WTC11 (cell line): ENCODE measurements around the gene C13orf46. TPM values are rescaled to one million over a fixed set of nuclear protein-coding genes. Genes with fewer than 3 reads are reported as not detected.

ENCODE experiments used
- ATAC-seq: fragments of 200-7000 bp; cut with Tn5 transposase; 2 replicates; pipeline ENCODE4 v1.10.0; 2021; ENCODE audit warnings: mild to moderate bottlenecking, moderate library complexity
- Bru-seq: library from RNA; stranded (reverse); fragments of 400-500 nt; gene quantifications from one replicate; lab custom pipeline; 2021; lab: Mats Ljungman, UMichigan
- CTCF ChIA-PET: fragments of 300-600 bp; sonication (Branson Sonifier 250); formaldehyde crosslinking; loops from one replicate; lab custom pipeline; 2021; ENCODE audit warnings: antibody characterized with exemption; lab: Charles Lee
- POLR2A ChIA-PET: fragments of 350-600 bp; sonication (Branson Sonifier 250); formaldehyde crosslinking; loops from one replicate; lab custom pipeline; 2021; ENCODE audit warnings: antibody characterized with exemption; lab: Charles Lee
- DNase-seq: peaks from one replicate; pipeline ENCODE4 v3.0.0; 2021; ENCODE audit warnings: low spot score
- H3K27ac Mint-ChIP-seq: 2 replicates; pipeline ENCODE4 v1.8.0; 2021; ENCODE audit warnings: mixed read lengths
- H3K27me3 Mint-ChIP-seq: 2 replicates; pipeline ENCODE4 v1.8.0; 2021; ENCODE audit warnings: low read depth, mild to moderate bottlenecking, moderate library complexity, mixed read lengths
- H3K36me3 Mint-ChIP-seq: 2 replicates; pipeline ENCODE4 v1.8.0; 2021; ENCODE audit warnings: mixed read lengths
- H3K4me1 Mint-ChIP-seq: 2 replicates; pipeline ENCODE4 v1.8.0; 2022; ENCODE audit warnings: mixed read lengths
- H3K4me3 Mint-ChIP-seq: 2 replicates; pipeline ENCODE4 v1.8.0; 2021; ENCODE audit warnings: mild to moderate bottlenecking, moderate library complexity, mixed read lengths
- H3K9me3 Mint-ChIP-seq: 2 replicates; pipeline ENCODE4 v1.8.0; 2021; ENCODE audit warnings: mixed read lengths
- ATF1 ChIP-seq: sonication (generic); formaldehyde crosslinking; IDR thresholded peaks from 2 replicates; pipeline ENCODE4 v1.8.1; 2023; ENCODE audit warnings: mild to moderate bottlenecking, moderate library complexity, missing genetic modification reagents
- ETV6 ChIP-seq: sonication (generic); formaldehyde crosslinking; IDR thresholded peaks from 2 replicates; pipeline ENCODE4 v1.8.1; 2022; ENCODE audit warnings: mild to moderate bottlenecking, missing genetic modification reagents
- NR3C1 ChIP-seq: sonication (generic); formaldehyde crosslinking; conservative IDR thresholded peaks from 2 replicates; pipeline ENCODE4 v1.8.1; 2023; ENCODE audit warnings: low read depth, mild to moderate bottlenecking, missing genetic modification reagents
- TEAD4 ChIP-seq: sonication (generic); formaldehyde crosslinking; IDR thresholded peaks from 2 replicates; pipeline ENCODE4 v1.8.0; 2022; ENCODE audit warnings: mild to moderate bottlenecking, missing genetic modification reagents
- ZNF219 ChIP-seq: sonication (generic); formaldehyde crosslinking; IDR thresholded peaks from 2 replicates; pipeline ENCODE4 v1.8.0; 2023; ENCODE audit warnings: missing genetic modification reagents, mild to moderate bottlenecking, borderline replicate concordance
- ZNF396 ChIP-seq: fragments of 250-450 bp; sonication (Bioruptor Pico); IDR thresholded peaks from 2 replicates; pipeline ENCODE4 v1.8.0; 2021; ENCODE audit warnings: mild to moderate bottlenecking, moderate library complexity, borderline replicate concordance
- ZNF423 ChIP-seq: fragments of 250-450 bp; sonication (Bioruptor Pico); IDR thresholded peaks from 2 replicates; pipeline ENCODE4 v2.1.2; 2022; ENCODE audit warnings: mild to moderate bottlenecking, moderate library complexity
- long read RNA-seq, 3 experiments: library from RNA in 1 of 3; library from capped mRNA in 1 of 3; library from polyadenylated mRNA in 1 of 3; unstranded in 2 of 3; stranded (forward) in 1 of 3; transcript quantifications; one replicate each; pipeline ENCODE4 v2.0.0, GENCODE V29; 2021
- total RNA-seq: library from RNA; stranded (reverse); gene quantifications from 3 replicates; pipeline ENCODE4 v1.2.3, GENCODE V29; 2021
- TF ChIP-seq, protein P1 (sequence below): fragments of 250-450 bp; sonication (Bioruptor Pico); IDR thresholded peaks from 2 replicates; pipeline ENCODE4 v1.9.0; 2021; ENCODE audit warnings: mild to moderate bottlenecking, borderline replicate concordance
- TF ChIP-seq, protein P2 (sequence below): sonication (generic); formaldehyde crosslinking; IDR thresholded peaks from 2 replicates; pipeline ENCODE4 v1.8.1; 2022; ENCODE audit warnings: missing genetic modification reagents, borderline replicate concordance
- TF ChIP-seq, protein P3 (sequence below): sonication (generic); formaldehyde crosslinking; IDR thresholded peaks from 2 replicates; pipeline ENCODE4 v1.8.1; 2022; ENCODE audit warnings: mild to moderate bottlenecking, moderate library complexity, missing genetic modification reagents
- TF ChIP-seq, protein P4 (sequence below): sonication (generic); formaldehyde crosslinking; IDR thresholded peaks from 2 replicates; pipeline ENCODE4 v1.8.0; 2023; ENCODE audit warnings: mild to moderate bottlenecking, missing genetic modification reagents
- TF ChIP-seq, protein P5 (sequence below): sonication (generic); formaldehyde crosslinking; IDR thresholded peaks from 2 replicates; pipeline ENCODE4 v1.8.1; 2023; ENCODE audit warnings: mild to moderate bottlenecking, missing genetic modification reagents, moderate library complexity
- TF ChIP-seq, protein P6 (sequence below): sonication (generic); formaldehyde crosslinking; IDR thresholded peaks from 2 replicates; pipeline ENCODE4 v1.8.1; 2023; ENCODE audit warnings: mild to moderate bottlenecking, missing genetic modification reagents, moderate library complexity
- TF ChIP-seq, protein P7 (sequence below): fragments of 250-450 bp; sonication (Bioruptor Pico); IDR thresholded peaks from 2 replicates; pipeline ENCODE4 v1.8.0; 2021; ENCODE audit warnings: mild to moderate bottlenecking

C13orf46 gene
- total RNA-seq: 0.27 to 0.50 TPM (median 0.37 TPM) in 3 replicates
- Bru-seq, nascent RNA: percentile 29 among the genes with signal in this experiment
- long read RNA-seq, experiment 1: 0 reads
- long read RNA-seq, experiment 2: 0 reads
- long read RNA-seq, experiment 3: 0 reads

DNA sequence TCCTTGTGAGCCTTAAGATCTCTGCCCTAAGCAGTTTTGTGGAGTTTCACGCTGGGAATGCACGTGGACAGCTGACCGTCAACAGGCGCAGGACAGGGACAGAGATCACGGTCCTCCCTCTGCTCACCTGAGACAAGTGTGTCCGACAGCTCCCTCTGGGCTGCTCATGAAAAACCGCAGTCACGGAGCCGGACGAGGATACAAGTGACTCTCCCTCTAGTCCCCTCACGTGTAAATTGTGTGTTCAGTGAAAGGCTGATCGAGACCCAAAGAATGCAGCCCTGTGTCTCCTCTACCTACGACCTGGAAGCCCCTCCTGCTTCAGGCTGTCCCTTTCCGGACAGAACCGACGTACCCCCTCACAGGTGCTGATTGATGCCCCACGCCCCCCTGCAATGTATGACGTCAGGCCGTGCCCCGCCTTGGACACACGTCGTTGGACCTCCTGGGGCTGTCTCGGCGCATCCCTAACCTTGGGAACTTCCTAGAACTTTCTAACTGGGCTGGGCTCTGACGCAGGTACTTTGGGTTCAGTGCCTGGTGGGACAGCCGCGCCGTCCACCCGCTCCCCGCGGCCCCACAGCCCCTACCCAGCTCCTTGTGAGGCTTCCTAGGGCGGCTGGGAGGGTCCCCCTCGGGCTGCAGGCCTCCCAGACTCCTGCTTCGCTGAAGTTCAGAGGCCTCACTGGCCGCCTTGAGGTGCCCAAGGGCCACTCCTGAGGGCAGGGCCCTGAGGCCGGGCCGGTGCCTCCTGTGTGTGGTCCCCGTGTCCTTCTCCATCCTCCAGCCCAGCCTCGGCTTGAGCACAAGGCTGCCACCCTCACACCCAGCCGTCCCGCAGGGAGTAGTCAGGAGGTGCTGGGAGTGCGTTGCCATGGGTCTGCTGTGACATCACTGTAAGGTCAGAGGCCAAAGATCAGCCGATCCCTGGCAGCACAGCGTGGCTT lies at the start of gene C13orf46:
C13orf46 (minus strand) TSS at position 859 of the 947 bp plus-strand sequence; CDS start at position 780, 79 bp downstream.
- TF ChIP-seq ZNF423 (CRISPR knock-in tag): no peak
- TF ChIP-seq, protein P1, sequence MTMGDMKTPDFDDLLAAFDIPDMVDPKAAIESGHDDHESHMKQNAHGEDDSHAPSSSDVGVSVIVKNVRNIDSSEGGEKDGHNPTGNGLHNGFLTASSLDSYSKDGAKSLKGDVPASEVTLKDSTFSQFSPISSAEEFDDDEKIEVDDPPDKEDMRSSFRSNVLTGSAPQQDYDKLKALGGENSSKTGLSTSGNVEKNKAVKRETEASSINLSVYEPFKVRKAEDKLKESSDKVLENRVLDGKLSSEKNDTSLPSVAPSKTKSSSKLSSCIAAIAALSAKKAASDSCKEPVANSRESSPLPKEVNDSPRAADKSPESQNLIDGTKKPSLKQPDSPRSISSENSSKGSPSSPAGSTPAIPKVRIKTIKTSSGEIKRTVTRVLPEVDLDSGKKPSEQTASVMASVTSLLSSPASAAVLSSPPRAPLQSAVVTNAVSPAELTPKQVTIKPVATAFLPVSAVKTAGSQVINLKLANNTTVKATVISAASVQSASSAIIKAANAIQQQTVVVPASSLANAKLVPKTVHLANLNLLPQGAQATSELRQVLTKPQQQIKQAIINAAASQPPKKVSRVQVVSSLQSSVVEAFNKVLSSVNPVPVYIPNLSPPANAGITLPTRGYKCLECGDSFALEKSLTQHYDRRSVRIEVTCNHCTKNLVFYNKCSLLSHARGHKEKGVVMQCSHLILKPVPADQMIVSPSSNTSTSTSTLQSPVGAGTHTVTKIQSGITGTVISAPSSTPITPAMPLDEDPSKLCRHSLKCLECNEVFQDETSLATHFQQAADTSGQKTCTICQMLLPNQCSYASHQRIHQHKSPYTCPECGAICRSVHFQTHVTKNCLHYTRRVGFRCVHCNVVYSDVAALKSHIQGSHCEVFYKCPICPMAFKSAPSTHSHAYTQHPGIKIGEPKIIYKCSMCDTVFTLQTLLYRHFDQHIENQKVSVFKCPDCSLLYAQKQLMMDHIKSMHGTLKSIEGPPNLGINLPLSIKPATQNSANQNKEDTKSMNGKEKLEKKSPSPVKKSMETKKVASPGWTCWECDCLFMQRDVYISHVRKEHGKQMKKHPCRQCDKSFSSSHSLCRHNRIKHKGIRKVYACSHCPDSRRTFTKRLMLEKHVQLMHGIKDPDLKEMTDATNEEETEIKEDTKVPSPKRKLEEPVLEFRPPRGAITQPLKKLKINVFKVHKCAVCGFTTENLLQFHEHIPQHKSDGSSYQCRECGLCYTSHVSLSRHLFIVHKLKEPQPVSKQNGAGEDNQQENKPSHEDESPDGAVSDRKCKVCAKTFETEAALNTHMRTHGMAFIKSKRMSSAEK (CRISPR knock-in tag): no peak
- no peak for TF ChIP-seq ZNF396 (CRISPR knock-in tag)
- no peak for TF ChIP-seq ZNF219 (CRISPR knock-in tag)
- TF ChIP-seq, protein P2, sequence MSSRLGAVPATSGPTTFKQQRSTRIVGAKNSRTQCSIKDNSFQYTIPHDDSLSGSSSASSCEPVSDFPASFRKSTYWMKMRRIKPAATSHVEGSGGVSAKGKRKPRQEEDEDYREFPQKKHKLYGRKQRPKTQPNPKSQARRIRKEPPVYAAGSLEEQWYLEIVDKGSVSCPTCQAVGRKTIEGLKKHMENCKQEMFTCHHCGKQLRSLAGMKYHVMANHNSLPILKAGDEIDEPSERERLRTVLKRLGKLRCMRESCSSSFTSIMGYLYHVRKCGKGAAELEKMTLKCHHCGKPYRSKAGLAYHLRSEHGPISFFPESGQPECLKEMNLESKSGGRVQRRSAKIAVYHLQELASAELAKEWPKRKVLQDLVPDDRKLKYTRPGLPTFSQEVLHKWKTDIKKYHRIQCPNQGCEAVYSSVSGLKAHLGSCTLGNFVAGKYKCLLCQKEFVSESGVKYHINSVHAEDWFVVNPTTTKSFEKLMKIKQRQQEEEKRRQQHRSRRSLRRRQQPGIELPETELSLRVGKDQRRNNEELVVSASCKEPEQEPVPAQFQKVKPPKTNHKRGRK: no peak
- TF ChIP-seq ATF1 (CRISPR knock-in tag): no peak
- TF ChIP-seq, protein P3, sequence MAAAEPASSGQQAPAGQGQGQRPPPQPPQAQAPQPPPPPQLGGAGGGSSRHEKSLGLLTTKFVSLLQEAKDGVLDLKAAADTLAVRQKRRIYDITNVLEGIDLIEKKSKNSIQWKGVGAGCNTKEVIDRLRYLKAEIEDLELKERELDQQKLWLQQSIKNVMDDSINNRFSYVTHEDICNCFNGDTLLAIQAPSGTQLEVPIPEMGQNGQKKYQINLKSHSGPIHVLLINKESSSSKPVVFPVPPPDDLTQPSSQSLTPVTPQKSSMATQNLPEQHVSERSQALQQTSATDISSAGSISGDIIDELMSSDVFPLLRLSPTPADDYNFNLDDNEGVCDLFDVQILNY: no peak
- TF ChIP-seq NR3C1 (CRISPR knock-in tag): no peak
- TF ChIP-seq, protein P4, sequence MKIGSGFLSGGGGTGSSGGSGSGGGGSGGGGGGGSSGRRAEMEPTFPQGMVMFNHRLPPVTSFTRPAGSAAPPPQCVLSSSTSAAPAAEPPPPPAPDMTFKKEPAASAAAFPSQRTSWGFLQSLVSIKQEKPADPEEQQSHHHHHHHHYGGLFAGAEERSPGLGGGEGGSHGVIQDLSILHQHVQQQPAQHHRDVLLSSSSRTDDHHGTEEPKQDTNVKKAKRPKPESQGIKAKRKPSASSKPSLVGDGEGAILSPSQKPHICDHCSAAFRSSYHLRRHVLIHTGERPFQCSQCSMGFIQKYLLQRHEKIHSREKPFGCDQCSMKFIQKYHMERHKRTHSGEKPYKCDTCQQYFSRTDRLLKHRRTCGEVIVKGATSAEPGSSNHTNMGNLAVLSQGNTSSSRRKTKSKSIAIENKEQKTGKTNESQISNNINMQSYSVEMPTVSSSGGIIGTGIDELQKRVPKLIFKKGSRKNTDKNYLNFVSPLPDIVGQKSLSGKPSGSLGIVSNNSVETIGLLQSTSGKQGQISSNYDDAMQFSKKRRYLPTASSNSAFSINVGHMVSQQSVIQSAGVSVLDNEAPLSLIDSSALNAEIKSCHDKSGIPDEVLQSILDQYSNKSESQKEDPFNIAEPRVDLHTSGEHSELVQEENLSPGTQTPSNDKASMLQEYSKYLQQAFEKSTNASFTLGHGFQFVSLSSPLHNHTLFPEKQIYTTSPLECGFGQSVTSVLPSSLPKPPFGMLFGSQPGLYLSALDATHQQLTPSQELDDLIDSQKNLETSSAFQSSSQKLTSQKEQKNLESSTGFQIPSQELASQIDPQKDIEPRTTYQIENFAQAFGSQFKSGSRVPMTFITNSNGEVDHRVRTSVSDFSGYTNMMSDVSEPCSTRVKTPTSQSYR (CRISPR knock-in tag): no peak
- TF ChIP-seq, protein P5, sequence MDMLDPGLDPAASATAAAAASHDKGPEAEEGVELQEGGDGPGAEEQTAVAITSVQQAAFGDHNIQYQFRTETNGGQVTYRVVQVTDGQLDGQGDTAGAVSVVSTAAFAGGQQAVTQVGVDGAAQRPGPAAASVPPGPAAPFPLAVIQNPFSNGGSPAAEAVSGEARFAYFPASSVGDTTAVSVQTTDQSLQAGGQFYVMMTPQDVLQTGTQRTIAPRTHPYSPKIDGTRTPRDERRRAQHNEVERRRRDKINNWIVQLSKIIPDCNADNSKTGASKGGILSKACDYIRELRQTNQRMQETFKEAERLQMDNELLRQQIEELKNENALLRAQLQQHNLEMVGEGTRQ: no peak
- no peak for TF ChIP-seq ETV6 (CRISPR knock-in tag)
- TF ChIP-seq TEAD4 (CRISPR knock-in tag): no peak
- no peaks in the 10 kb centered on the region; the same call in 1 of the 2 replicates for H3K27me3 Mint-ChIP-seq

DNA sequence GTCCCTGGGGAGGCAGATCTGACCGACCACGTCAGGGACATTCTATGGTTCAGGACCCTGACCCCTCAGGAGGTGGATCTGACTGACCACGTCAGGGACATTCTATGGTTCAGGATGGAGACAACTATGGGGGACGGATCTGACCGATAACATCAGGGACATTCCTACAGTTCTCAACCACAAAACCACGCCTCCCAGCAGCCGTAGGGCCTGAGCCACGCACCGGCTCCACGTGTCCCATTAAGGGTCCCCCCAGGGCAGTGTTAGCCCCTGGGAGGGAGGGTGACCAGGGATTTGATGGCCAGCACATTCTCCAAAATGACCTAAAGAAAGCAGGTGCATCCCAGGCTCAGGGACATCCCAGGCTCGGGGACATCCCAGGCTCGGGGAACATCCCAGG lies 49.0 kb upstream of the C13orf46 start:
- Mint-ChIP-seq H3K4me3 (no peak overlapping the region), H3K9me3 (no peaks in the 10 kb centered on the region), H3K27ac (no peak overlapping the region), H3K4me1 (peaks cover 7% of the 10 kb centered on the region), H3K36me3 (peaks cover 2% of the 10 kb centered on the region; the same call in 1 of the 2 replicates), H3K27me3 (no peaks in the 10 kb centered on the region)
- TF ChIP-seq, protein P6, sequence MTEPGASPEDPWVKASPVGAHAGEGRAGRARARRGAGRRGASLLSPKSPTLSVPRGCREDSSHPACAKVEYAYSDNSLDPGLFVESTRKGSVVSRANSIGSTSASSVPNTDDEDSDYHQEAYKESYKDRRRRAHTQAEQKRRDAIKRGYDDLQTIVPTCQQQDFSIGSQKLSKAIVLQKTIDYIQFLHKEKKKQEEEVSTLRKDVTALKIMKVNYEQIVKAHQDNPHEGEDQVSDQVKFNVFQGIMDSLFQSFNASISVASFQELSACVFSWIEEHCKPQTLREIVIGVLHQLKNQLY: no peak
- TF ChIP-seq, protein P5: no peak
- TF ChIP-seq, protein P7, sequence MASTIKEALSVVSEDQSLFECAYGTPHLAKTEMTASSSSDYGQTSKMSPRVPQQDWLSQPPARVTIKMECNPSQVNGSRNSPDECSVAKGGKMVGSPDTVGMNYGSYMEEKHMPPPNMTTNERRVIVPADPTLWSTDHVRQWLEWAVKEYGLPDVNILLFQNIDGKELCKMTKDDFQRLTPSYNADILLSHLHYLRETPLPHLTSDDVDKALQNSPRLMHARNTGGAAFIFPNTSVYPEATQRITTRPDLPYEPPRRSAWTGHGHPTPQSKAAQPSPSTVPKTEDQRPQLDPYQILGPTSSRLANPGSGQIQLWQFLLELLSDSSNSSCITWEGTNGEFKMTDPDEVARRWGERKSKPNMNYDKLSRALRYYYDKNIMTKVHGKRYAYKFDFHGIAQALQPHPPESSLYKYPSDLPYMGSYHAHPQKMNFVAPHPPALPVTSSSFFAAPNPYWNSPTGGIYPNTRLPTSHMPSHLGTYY (CRISPR knock-in tag): no peak
- ATAC-seq: no peak
- CTCF ChIA-PET: no interaction called here
- POLR2A ChIA-PET: no interaction called here
- DNase-seq: no peak

More for the DNA sequence above, at the start of gene C13orf46:
- ATAC-seq: no peak
- ChIA-PET CTCF (no interaction called here), POLR2A (no interaction called here)
- Mint-ChIP-seq H3K4me3 (no peak within 1 kb of the TSS), H3K4me1 (no peaks in the 10 kb centered on the region), H3K27ac (no peak within 1 kb of the TSS), H3K9me3 (no peaks in the 10 kb centered on the region), H3K36me3 (peaks cover 3% of the 10 kb centered on the region; the same call in 1 of the 2 replicates)
- peak; percentile 7 for DNase-seq
